Hepatocyte (in vitro differentiated cells): ENCODE measurements around the gene KRT84. TPM values are rescaled to one million over a fixed set of nuclear protein-coding genes. Genes with fewer than 3 reads are reported as not detected.

Experiments
- DNase-seq: peaks from one replicate; pipeline ENCODE4 v3.0.0-alpha.2; 2016; ENCODE audit warnings: low spot score
- H2AFZ ChIP-seq: fragments of 200-600 bp; sonication (generic); 2 replicates; pipeline ENCODE4 v1.6.0; 2016; ENCODE audit warnings: antibody characterized with exemption, mild to moderate bottlenecking
- H3K27ac ChIP-seq: fragments of 200-600 bp; sonication (generic); 2 replicates; pipeline ENCODE4 v1.5.1; 2016; ENCODE audit warnings: mild to moderate bottlenecking
- H3K27me3 ChIP-seq: fragments of 200-600 bp; sonication (generic); 2 replicates; pipeline ENCODE4 v1.6.1; 2016
- H3K36me3 ChIP-seq: fragments of 200-600 bp; sonication (generic); replicated peaks from 2 replicates; pipeline ENCODE4 v1.5.1; 2016; ENCODE audit warnings: low read depth; ENCODE audit not compliant: insufficient read depth
- H3K4me1 ChIP-seq: fragments of 200-600 bp; sonication (generic); 2 replicates; pipeline ENCODE4 v1.5.1; 2016; ENCODE audit warnings: mild to moderate bottlenecking, moderate library complexity; ENCODE audit not compliant: insufficient read depth
- H3K4me2 ChIP-seq: fragments of 200-600 bp; sonication (generic); 2 replicates; pipeline ENCODE4 v1.6.0; 2016
- H3K4me3 ChIP-seq: fragments of 200-600 bp; sonication (generic); 2 replicates; pipeline ENCODE4 v1.5.1; 2016; ENCODE audit warnings: mild to moderate bottlenecking
- H3K79me2 ChIP-seq: fragments of 200-600 bp; sonication (generic); 2 replicates; pipeline ENCODE4 v1.6.0; 2017; ENCODE audit warnings: mild to moderate bottlenecking
- H3K9me2 ChIP-seq: fragments of 200-600 bp; sonication (generic); replicated peaks from 2 replicates; pipeline ENCODE4 v1.6.0; 2017; ENCODE audit warnings: mild to moderate bottlenecking; ENCODE audit not compliant: insufficient read depth
- H3K9me3 ChIP-seq: fragments of 200-600 bp; sonication (generic); 2 replicates; pipeline ENCODE4 v1.5.1; 2016; ENCODE audit warnings: low read depth, mild to moderate bottlenecking
- H4K20me1 ChIP-seq: fragments of 200-600 bp; sonication (generic); 2 replicates; pipeline ENCODE4 v1.6.0; 2016; ENCODE audit warnings: mild to moderate bottlenecking; ENCODE audit not compliant: insufficient read depth, poor library complexity, severe bottlenecking
- CTCF ChIP-seq: fragments of 200-600 bp; sonication (generic); IDR thresholded peaks from 2 replicates; pipeline ENCODE4 v1.5.1; 2016; ENCODE audit warnings: antibody characterized with exemption, mild to moderate bottlenecking; ENCODE audit not compliant: poor library complexity
- EZH2 ChIP-seq: fragments of 200-600 bp; sonication (generic); IDR thresholded peaks from 2 replicates; pipeline ENCODE4 v1.6.1; 2016; ENCODE audit warnings: antibody characterized with exemption, mild to moderate bottlenecking, borderline replicate concordance
- EZH2phosphoT487 ChIP-seq: fragments of 200-600 bp; sonication (generic); IDR thresholded peaks from one replicate; pipeline ENCODE4 v1.6.1; 2018; ENCODE audit warnings: antibody characterized with exemption, mild to moderate bottlenecking, low read depth, moderate library complexity; ENCODE audit not compliant: unreplicated experiment, severe bottlenecking
- WGBS: methylation state at CpG from one replicate; pipeline ENCODE4 v1.1.6; 2016; ENCODE audit warnings: low lambda C conversion rate; ENCODE audit errors: missing lambda C conversion rate; 5-methylcytosine and 5-hydroxymethylcytosine counted together
- polyA plus RNA-seq: library from polyadenylated mRNA; unstranded; fragments of >200 nt; fragmentation: Nextera tagmentation; extraction: Ambion mirVana; gene quantifications from 2 replicates; pipeline ENCODE4 v1.2.1, GENCODE V29; 2016
- total RNA-seq: library from RNA; depleted of rRNA; stranded (reverse); fragments of >200 nt; gene quantifications from 2 replicates; pipeline ENCODE4 v1.2.3, GENCODE V29; 2014

The KRT84 gene
- total and polyA plus RNA-seq, 2 experiments from 2014 or later = not detected

- Histone ChIP-seq H3K4me1 (no peaks in the 10 kb centered on the region), H3K9me2 (no peaks in the 10 kb centered on the region), H3K9me3 (no peaks in the 10 kb centered on the region), H3K79me2 (no peaks in the 10 kb centered on the region), H3K4me3 (no peak overlapping the region), H3K4me2 (no peak overlapping the region), H4K20me1 (no peaks in the 10 kb centered on the region), H3K36me3 (no peaks in the 10 kb centered on the region), H3K27me3 (no peaks in the 10 kb centered on the region), H3K27ac (no peak overlapping the region), H2AFZ (no peak overlapping the region)
- DNase-seq = no peak
- 0% methylated on average over 1 of the region's 1 CpG for WGBS
- no peak for TF ChIP-seq CTCF
- no peak for TF ChIP-seq EZH2phosphoT487
- TF ChIP-seq EZH2 = no peak
Measured at GRCh38 chr12:52331039-52331438, 54.4 kb downstream of the KRT84 start.

- WGBS = 80% methylated on average over 10 of the region's 10 CpGs
- H2AFZ ChIP-seq = no peak overlapping the region
- no peak overlapping the region for H3K4me3 ChIP-seq
- no peak overlapping the region for H3K4me2 ChIP-seq
- no peaks in the 10 kb centered on the region for H3K4me1 ChIP-seq
- no peaks in the 10 kb centered on the region for H3K79me2 ChIP-seq
- no peaks in the 10 kb centered on the region for H4K20me1 ChIP-seq
- H3K36me3 ChIP-seq = no peaks in the 10 kb centered on the region
- TF ChIP-seq EZH2phosphoT487 (no peak), EZH2 (no peak), CTCF (no peak)
- no peak overlapping the region for H3K27ac ChIP-seq
- H3K9me3 ChIP-seq = no peaks in the 10 kb centered on the region
- no peaks in the 10 kb centered on the region for H3K9me2 ChIP-seq
- peaks cover 1% of the 10 kb centered on the region for H3K27me3 ChIP-seq
- DNase-seq = no peak
Measured at GRCh38 chr12:52327830-52328500, 57.5 kb downstream of the KRT84 start.

Other genes starting within 250 kb of the KRT84 start
- gene KRT80, start 193.6 kb downstream of the KRT84 start, total RNA-seq = 0.28 and 0.77 TPM in 2 replicates
- gene KRT80, start 193.6 kb downstream of the KRT84 start, polyA plus RNA-seq = 1.2 and 1.5 TPM in 2 replicates
- gene KRT7, start 152.4 kb downstream of the KRT84 start, total RNA-seq = 12.6 and 27.1 TPM in 2 replicates
- 33.3 and 80.2 TPM in 2 replicates for gene KRT7, start 152.4 kb downstream of the KRT84 start, polyA plus RNA-seq
- gene KRT86, start 111.0 kb downstream of the KRT84 start, total RNA-seq = not detected in 2 replicates
- gene KRT86, start 111.0 kb downstream of the KRT84 start, polyA plus RNA-seq = 0.40 TPM in 1 of 2 replicates, not detected in the other
- not detected in 2 replicates for gene KRT81, start 94.1 kb downstream of the KRT84 start, total RNA-seq
- gene KRT81, start 94.1 kb downstream of the KRT84 start, polyA plus RNA-seq = not detected in 2 replicates
- not detected in 2 replicates for gene KRT83, start 64.3 kb downstream of the KRT84 start, total RNA-seq
- gene KRT83, start 64.3 kb downstream of the KRT84 start, polyA plus RNA-seq = not detected in 2 replicates
- gene KRT85, start 18.2 kb downstream of the KRT84 start, total RNA-seq = not detected in 2 replicates
- gene KRT85, start 18.2 kb downstream of the KRT84 start, polyA plus RNA-seq = not detected in 2 replicates
- gene KRT82, start 20.7 kb upstream of the KRT84 start, total RNA-seq = not detected in 2 replicates
- gene KRT82, start 20.7 kb upstream of the KRT84 start, polyA plus RNA-seq = not detected in 2 replicates
- not detected in 2 replicates for gene KRT75, start 48.7 kb upstream of the KRT84 start, total RNA-seq
- not detected in 2 replicates for gene KRT75, start 48.7 kb upstream of the KRT84 start, polyA plus RNA-seq
- 0.08 TPM in 1 of 2 replicates, not detected in the other for gene KRT6B, start 66.5 kb upstream of the KRT84 start, total RNA-seq
- 0.10 and 0.42 TPM in 2 replicates for gene KRT6B, start 66.5 kb upstream of the KRT84 start, polyA plus RNA-seq
- gene KRT6C, start 88.2 kb upstream of the KRT84 start, total RNA-seq = 0.07 and 0.32 TPM in 2 replicates
- 0.18 and 1.3 TPM in 2 replicates for gene KRT6C, start 88.2 kb upstream of the KRT84 start, polyA plus RNA-seq
- 5.5 and 6.8 TPM in 2 replicates for gene KRT6A, start 107.6 kb upstream of the KRT84 start, total RNA-seq
- 0.54 and 2.3 TPM in 2 replicates for gene KRT6A, start 107.6 kb upstream of the KRT84 start, polyA plus RNA-seq
- 13.0 and 15.8 TPM in 2 replicates for gene KRT5, start 134.7 kb upstream of the KRT84 start, total RNA-seq
- gene KRT5, start 134.7 kb upstream of the KRT84 start, polyA plus RNA-seq = 7.4 and 11.3 TPM in 2 replicates
- gene KRT71, start 167.5 kb upstream of the KRT84 start, total RNA-seq = not detected in 2 replicates
- not detected in 2 replicates for gene KRT71, start 167.5 kb upstream of the KRT84 start, polyA plus RNA-seq
- not detected in 2 replicates for gene KRT74, start 188.2 kb upstream of the KRT84 start, total RNA-seq
- gene KRT74, start 188.2 kb upstream of the KRT84 start, polyA plus RNA-seq = not detected in 2 replicates
- gene KRT72, start 215.8 kb upstream of the KRT84 start, total RNA-seq = not detected in 2 replicates
- not detected in 2 replicates for gene KRT72, start 215.8 kb upstream of the KRT84 start, polyA plus RNA-seq
- not detected in 2 replicates for gene KRT73, start 232.9 kb upstream of the KRT84 start, total RNA-seq
- gene KRT73, start 232.9 kb upstream of the KRT84 start, polyA plus RNA-seq = not detected in 2 replicates